Osteoblast (primary cell): Measurements from ENCODE around the gene SLC39A13. TPM values are rescaled to one million over a fixed set of nuclear protein-coding genes. Genes with fewer than 3 reads are reported as not detected.

Experiments used
- DNase-seq: peaks from one replicate; pipeline ENCODE4 v3.0.0; 2011; ENCODE audit warnings: low spot score, mixed read lengths; ENCODE audit not compliant: insufficient read length; ENCODE audit errors: missing footprints
- H2AFZ ChIP-seq: 2 replicates; pipeline ENCODE4 v1.6.0; 2011; ENCODE audit warnings: mild to moderate bottlenecking, low read length
- H3K27ac ChIP-seq: 2 replicates; pipeline ENCODE4 v1.5.1; 2011; ENCODE audit warnings: mild to moderate bottlenecking, low read depth, low read length, moderate library complexity
- H3K27me3 ChIP-seq: 2 replicates; pipeline ENCODE4 v1.6.0; 2012; ENCODE audit warnings: mild to moderate bottlenecking, control low read depth, inconsistent platforms, low read length, moderate library complexity; ENCODE audit not compliant: insufficient read depth
- H3K36me3 ChIP-seq: 2 replicates; pipeline ENCODE4 v1.5.1; 2011; ENCODE audit warnings: mild to moderate bottlenecking, low read length, control low read depth, moderate library complexity; ENCODE audit not compliant: insufficient read depth
- H3K4me1 ChIP-seq: 2 replicates; pipeline ENCODE4 v1.5.1; 2011; ENCODE audit warnings: mild to moderate bottlenecking, low read length, control low read depth, moderate library complexity; ENCODE audit not compliant: insufficient read depth
- H3K4me2 ChIP-seq: 2 replicates; pipeline ENCODE4 v1.6.0; 2011; ENCODE audit warnings: mild to moderate bottlenecking, low read length; ENCODE audit not compliant: insufficient read depth
- H3K4me3 ChIP-seq: fragments of 200-600 bp; sonication (generic); 3 replicates; pipeline ENCODE4 v1.5.1; 2012; ENCODE audit warnings: mild to moderate bottlenecking, low read length, inconsistent platforms; ENCODE audit not compliant: insufficient read depth
- H3K79me2 ChIP-seq: 2 replicates; pipeline ENCODE4 v1.6.0; 2012; ENCODE audit warnings: mild to moderate bottlenecking, low read length, control low read depth, inconsistent platforms; ENCODE audit not compliant: insufficient read depth
- H3K9me3 ChIP-seq: 2 replicates; pipeline ENCODE4 v1.5.1; 2011; ENCODE audit warnings: low read depth, low read length, control low read depth
- H4K20me1 ChIP-seq: 2 replicates; pipeline ENCODE4 v1.6.0; 2012; ENCODE audit warnings: mild to moderate bottlenecking, low read length, control low read depth; ENCODE audit not compliant: insufficient read depth
- total RNA-seq: library from RNA; depleted of rRNA; stranded (reverse); fragments of >200 nt; gene quantifications from 2 replicates; pipeline ENCODE4 v1.2.3, GENCODE V29; 2012
- TF ChIP-seq, protein P1 (sequence below): IDR thresholded peaks from 2 replicates; pipeline ENCODE4 v1.5.1; 2011; ENCODE audit warnings: mild to moderate bottlenecking, low read depth, low read length, moderate library complexity; ENCODE audit errors: extremely low read depth

Gene SLC39A13
- total RNA-seq, 1 donor, result 78.9 TPM

DNA sequence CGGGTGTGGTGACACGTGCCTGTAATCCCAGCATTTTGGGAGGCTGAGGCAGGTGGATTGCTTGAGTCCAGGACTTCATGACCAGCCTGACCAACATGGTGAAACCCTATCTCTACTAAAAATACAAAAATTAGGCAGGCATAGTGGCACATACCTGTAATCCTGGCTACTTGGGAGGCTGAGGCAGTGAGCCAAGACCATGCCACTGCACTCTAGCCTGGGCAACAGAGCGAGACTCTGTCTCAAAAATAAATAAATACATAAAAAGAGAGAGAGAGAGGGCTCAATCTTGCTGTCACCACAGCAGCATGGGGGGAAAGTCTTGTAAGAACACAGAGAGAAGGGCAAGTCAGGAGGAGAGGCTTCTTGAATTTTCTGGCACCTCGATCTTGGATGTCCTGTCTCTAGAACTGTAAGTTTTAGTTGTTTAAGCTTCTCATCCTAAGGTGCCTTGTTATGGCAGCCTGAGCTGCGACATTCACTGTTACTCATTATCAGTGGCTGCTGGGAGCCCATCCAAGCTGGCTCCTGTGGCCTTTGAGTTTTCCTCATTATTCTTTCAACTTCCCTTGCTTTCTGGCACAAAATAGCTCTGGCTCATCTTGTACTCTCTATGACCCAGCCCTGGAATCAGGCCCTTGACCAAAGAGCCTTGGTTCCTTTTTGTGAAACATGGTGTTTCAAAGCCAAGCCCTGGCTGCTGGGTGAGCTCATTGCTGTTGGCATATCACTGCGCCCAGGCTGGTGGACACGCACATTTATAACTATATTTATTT is 25.8 kb downstream of the SLC39A13 start:
- H3K9me3 ChIP-seq, result no peaks in the 10 kb centered on the region
- H3K27me3 ChIP-seq, result no peaks in the 10 kb centered on the region
- no peaks in the 10 kb centered on the region for H3K79me2 ChIP-seq
- H2AFZ ChIP-seq, result peak overlapping the region; percentile 2
- TF ChIP-seq, protein P1, sequence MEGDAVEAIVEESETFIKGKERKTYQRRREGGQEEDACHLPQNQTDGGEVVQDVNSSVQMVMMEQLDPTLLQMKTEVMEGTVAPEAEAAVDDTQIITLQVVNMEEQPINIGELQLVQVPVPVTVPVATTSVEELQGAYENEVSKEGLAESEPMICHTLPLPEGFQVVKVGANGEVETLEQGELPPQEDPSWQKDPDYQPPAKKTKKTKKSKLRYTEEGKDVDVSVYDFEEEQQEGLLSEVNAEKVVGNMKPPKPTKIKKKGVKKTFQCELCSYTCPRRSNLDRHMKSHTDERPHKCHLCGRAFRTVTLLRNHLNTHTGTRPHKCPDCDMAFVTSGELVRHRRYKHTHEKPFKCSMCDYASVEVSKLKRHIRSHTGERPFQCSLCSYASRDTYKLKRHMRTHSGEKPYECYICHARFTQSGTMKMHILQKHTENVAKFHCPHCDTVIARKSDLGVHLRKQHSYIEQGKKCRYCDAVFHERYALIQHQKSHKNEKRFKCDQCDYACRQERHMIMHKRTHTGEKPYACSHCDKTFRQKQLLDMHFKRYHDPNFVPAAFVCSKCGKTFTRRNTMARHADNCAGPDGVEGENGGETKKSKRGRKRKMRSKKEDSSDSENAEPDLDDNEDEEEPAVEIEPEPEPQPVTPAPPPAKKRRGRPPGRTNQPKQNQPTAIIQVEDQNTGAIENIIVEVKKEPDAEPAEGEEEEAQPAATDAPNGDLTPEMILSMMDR, result no peak
- peaks cover 10% of the 10 kb centered on the region for H3K4me1 ChIP-seq
- no peak overlapping the region for H3K4me3 ChIP-seq
- H3K36me3 ChIP-seq, result no peaks in the 10 kb centered on the region
- peak overlapping the region; percentile 12 for H3K4me2 ChIP-seq
- DNase-seq, result peak; percentile 94
- H3K27ac ChIP-seq, result peak overlapping the region; percentile 67
- no peaks in the 10 kb centered on the region for H4K20me1 ChIP-seq

DNA sequence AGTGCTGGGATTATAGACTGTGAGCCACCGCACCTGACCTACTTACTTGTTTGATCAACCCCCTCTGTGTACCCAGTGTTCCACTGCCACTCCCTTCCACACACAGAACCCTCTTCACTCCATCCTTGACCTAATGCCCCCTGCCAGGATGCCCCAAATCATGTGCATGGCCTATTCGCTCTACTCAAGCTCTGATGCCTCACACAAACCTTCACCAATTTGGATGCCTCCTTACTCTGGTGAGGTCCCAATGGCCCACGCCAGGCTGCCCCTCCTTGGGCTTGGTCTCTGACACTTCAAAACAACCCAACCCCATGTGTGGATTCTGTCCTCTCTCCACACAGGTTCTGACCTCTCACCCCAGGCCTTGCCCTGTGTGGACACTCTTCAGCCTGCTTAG is 27.3 kb downstream of the SLC39A13 start:
- no peak overlapping the region for H3K4me2 ChIP-seq
- DNase-seq, result peak; percentile 56
- H3K9me3 ChIP-seq, result no peaks in the 10 kb centered on the region
- TF ChIP-seq, protein P1, result no peak
- H2AFZ ChIP-seq, result no peak overlapping the region
- no peaks in the 10 kb centered on the region for H3K27me3 ChIP-seq
- no peaks in the 10 kb centered on the region for H3K79me2 ChIP-seq
- H3K4me1 ChIP-seq, result peaks cover 10% of the 10 kb centered on the region
- no peak overlapping the region for H3K4me3 ChIP-seq
- no peaks in the 10 kb centered on the region for H3K36me3 ChIP-seq
- H3K27ac ChIP-seq, result no peak overlapping the region
- no peaks in the 10 kb centered on the region for H4K20me1 ChIP-seq

DNA sequence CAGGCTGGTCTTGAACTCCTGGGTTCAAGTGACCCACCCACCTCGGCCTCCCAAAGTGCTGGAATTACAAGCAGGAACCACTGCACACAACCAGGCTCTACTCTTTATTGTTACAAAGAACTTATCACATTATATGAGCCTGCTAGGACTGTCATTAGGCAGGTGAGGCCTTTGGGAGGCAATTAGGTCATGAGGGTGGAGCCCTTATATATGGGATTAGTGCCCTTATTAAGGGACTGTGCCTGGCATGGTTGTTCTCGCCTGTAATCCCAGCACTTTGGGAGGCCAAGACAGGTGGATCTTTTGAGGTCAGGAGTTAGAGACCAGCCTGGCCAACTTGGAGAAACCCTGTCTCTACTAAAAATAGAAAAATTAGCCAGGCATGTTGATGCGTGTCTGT is 28.3 kb downstream of the SLC39A13 start:
- Histone ChIP-seq H2AFZ (no peak overlapping the region), H3K4me1 (peaks cover 10% of the 10 kb centered on the region), H3K4me3 (no peak overlapping the region), H3K9me3 (no peaks in the 10 kb centered on the region), H3K36me3 (no peaks in the 10 kb centered on the region), H3K79me2 (no peaks in the 10 kb centered on the region), H4K20me1 (no peaks in the 10 kb centered on the region), H3K27ac (no peak overlapping the region), H3K4me2 (no peak overlapping the region), H3K27me3 (no peaks in the 10 kb centered on the region)
- DNase-seq, result no peak
- TF ChIP-seq, protein P1, result no peak

DNA sequence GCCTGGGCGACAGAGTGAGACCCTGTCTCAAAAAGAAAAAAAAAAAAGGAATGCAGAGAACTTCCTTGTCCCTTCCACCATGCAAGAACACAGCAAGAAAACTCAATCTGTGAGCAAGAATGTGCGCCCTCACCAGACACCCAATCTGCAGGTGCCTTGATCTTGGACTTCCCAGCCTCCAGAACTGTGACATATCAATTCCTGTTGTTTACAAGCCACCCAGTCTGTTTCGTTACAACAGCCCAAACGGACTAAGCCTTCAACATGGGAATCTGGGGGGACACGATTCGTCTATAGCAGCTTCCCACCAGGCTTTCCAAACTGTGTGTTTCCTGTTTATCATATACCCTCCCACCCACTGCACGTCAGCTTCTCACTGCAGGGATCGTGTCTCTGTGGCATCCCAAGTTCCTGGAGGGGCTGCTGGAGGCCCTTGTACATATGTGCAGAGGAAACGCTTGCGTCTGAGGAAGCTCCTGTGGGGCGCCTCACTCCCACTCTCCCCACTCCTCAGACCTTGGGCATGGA is 28.9 kb downstream of the SLC39A13 start:
- H3K36me3 ChIP-seq, result no peaks in the 10 kb centered on the region
- H3K4me1 ChIP-seq, result peaks cover 10% of the 10 kb centered on the region
- H3K9me3 ChIP-seq, result no peaks in the 10 kb centered on the region
- no peak for DNase-seq
- TF ChIP-seq, protein P1, result no peak
- H3K4me2 ChIP-seq, result no peak overlapping the region
- no peak overlapping the region for H3K27ac ChIP-seq
- H3K79me2 ChIP-seq, result no peaks in the 10 kb centered on the region
- no peaks in the 10 kb centered on the region for H4K20me1 ChIP-seq
- H3K4me3 ChIP-seq, result no peak overlapping the region
- no peak overlapping the region for H2AFZ ChIP-seq
- no peaks in the 10 kb centered on the region for H3K27me3 ChIP-seq
